Activated CD8-positive, alpha-beta memory T cell treated with anti-CD3 and anti-CD28 coated beads, Interleukin-2, amount 50 U/mL, for 24 hours (primary cell): ENCODE results near the gene AIMP1.
"Not testable (repeated sequence)": the region's sequence is repeated elsewhere in the genome, so short reads cannot be mapped to it uniquely, and the experiment has no call there.

Experiments
- DNase-seq: peaks from one replicate; pipeline ENCODE4 v3.0.0-alpha.2; 2020; ENCODE audit errors: extremely low read depth

The AIMP1 gene

DNA sequence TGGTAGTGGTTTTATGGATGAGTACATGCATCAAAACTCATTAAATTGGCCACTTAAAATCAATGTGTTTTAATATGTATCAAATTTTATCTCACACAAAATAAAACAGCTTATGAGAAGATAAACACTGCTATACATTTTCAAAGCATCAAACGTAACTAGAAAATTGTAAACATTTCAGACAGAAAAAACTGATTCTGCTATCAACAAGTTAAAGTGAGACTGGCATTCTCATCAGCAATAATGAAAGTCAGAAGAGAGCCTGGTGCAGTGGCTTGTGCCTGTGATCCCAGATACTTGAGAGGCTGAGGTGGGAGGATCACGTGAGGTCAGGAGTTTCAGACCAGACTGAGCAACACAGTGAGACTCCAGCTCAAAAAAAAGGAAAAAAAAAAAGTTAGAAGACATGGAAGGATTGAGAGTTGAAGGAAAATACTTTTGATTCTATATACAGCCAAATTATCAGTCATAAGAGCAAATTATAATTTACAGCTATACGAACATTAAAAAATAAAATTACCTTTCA lies 3.3 kb upstream of the AIMP1 start:
- DNase-seq: no peak

- DNase-seq: no peak
Observed at GRCh38 chr4:106314960-106315359, 1.4 kb upstream of the AIMP1 start.

- DNase-seq: peak; percentile 13
Observed at GRCh38 chr4:106315476-106315967, 828 bp upstream of the AIMP1 start.

GRCh38 chr4:106316773-106317409 lies 541 bp downstream of the AIMP1 start:
- no peak for DNase-seq

DNA sequence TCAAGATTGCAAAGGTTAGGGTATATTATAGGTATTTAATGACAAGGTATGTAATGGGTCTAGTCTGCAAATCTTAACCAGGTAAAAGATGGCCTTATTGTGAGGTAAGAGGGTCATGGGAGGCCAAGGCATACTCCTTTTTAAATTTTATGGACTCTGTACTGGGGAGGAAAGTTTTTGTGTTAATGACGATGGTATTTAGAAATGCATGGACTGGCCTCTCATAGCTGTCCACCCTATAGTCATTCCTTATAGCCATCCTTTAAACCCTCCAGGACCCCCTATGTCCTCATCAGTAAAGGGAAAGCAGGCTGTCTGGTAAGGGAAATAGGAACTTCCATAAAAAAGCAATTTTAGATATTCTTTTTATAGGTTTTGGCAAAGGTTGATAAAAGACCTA lies 1.5 kb downstream of the AIMP1 start:
- DNase-seq: no peak

DNA sequence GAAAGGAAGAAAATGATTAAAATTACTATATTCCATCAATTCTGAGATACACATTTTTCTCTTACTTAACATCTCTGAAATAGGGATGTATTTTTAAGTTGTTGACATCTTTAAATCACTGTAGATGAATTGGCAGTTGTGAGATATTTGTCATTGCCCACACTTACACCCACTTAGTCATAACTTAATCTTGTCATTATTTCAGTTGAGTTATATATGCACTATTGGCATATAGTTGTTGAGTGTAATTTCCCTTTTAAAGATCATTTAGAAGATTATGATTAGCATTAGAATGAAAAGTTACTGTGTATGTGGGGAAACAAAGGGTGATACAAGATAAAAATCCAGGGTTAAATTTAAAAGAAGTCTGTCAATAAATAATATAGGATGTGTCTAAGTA lies 2.2 kb downstream of the AIMP1 start:
- no peak for DNase-seq

- DNase-seq: no peak
Observed at GRCh38 chr4:106320235-106320634, 3.9 kb downstream of the AIMP1 start.

DNA sequence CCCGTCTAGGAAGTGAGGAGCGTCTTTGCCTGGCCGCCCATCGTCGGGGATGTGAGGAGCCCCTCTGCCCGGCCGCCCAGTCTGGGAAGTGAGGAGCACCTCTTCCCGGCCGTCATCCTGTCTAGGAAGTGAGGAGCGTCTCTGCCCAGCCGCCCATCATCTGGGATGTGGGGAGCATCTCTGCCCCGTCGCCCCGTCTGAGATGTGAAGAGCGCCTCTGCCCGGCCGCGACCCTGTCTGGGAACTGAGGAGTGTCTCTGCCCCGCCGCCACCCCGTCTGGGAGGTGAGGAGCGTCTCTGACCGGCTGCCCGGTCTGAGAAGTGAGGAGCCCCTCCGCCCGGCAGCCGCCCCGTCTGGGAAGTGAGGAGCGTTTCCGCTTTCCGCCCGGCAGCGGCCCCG lies 4.8 kb downstream of the AIMP1 start:
- DNase-seq: not testable (repeated sequence)

DNA sequence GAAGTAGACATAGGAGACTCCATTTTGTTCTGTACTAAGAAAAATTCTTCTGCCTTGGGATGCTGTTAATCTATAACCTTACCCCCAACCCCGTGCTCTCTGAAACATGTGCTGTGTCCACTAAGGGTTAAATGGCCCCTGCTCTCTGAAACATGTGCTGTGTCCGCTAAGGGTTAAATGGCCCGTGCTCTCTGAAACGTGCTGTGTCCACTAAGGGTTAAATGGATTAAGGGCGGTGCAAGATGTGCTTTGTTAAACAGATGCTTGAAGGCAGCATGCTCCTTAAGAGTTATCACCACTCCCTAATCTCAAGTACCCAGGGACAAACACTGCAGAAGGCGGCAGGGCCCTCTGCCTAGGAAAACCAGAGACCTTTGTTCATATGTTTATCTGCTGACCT lies 5.5 kb downstream of the AIMP1 start:
- DNase-seq: not testable (repeated sequence)

DNA sequence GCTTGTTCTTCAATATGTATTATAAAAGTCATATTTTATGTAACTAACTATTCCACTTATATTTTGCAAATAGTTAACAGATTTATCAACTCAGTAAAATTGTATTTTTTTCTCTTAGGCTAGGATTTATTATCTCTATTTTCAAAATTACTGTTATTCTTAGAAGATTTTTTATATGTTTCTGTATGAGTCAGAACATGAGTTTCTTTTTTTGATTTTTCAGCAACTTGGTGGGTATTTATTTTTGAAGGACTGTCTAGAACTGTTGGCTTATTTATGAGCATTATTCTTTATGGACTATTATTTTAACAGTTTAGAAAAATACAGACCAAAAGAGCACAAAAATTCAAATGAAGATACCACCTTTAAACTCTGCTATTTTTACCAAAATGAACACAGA lies 6.8 kb downstream of the AIMP1 start:
- DNase-seq: no peak

DNA sequence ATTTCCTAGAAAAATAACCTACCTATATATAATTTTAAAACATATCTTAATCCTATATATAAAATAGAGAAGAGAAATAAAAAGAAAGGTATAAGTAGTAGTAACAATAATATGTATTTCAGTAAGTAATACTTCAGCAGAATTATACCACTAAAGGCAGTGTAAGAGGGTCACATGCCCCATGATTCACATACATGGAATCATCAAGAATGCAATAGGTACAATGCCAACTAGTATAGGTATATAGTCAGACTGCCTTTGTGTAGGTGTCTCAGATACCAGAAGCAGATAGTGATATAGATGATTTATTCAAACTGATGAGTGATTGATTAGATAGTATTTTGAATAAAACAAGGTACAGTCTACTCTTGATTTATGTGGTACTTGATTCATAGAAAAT lies 9.4 kb downstream of the AIMP1 start:
- DNase-seq: no peak

DNA sequence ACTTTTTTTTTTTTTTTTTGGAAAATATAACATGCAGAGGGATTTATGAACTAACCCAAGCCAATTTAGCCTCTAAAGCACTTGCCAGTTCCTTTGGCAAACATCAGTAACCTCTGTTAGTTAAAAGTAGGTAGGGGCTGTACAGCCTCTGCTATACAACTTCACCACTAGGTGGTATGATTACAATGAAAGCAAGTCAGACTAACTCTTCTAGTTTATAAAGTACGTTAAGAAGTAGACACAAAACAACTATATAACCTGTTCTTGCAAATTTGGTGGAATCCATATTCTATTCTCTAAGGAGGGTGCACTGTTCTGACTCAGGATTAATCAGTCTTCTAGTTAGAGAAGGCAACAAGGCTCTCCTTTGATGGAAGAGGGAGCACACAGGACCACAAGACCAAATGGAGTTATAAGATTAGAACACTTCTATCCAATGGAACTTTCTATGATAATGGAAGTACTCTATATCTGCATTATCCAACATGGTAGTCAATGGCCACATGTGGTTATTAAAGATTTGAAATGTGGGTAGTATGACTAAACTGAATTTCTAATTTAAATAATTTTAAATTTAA lies 12.8 kb downstream of the AIMP1 start:
- DNase-seq: no peak

- DNase-seq: no peak
Observed at GRCh38 chr4:106333186-106333585, 16.8 kb downstream of the AIMP1 start.

GRCh38 chr4:106334741-106335470 lies 18.6 kb downstream of the AIMP1 start:
- no peak for DNase-seq

GRCh38 chr4:106336618-106337017 lies 20.3 kb downstream of the AIMP1 start:
- no peak for DNase-seq

DNA sequence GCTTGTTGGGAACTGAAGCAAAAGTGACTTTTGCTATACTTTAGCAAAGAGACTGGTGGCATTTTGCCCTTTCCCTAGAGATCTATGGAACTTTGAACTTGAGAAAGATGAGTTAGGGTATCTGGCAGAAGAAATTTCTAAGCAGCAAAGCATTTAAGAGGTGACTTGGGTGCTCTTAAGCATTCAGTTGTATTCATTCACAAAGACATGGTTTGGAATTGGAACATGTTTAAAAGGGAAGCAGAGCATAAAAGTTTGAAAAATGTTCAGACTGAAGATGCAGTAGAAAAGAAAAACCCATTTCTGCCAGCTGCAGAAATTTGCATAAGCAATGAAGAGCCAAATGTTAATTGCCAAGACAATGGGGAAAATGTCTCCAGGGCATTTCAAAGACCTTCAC lies 21.6 kb downstream of the AIMP1 start:
- no peak for DNase-seq

GRCh38 chr4:106338671-106339070 lies 22.3 kb downstream of the AIMP1 start:
- no peak for DNase-seq

DNA sequence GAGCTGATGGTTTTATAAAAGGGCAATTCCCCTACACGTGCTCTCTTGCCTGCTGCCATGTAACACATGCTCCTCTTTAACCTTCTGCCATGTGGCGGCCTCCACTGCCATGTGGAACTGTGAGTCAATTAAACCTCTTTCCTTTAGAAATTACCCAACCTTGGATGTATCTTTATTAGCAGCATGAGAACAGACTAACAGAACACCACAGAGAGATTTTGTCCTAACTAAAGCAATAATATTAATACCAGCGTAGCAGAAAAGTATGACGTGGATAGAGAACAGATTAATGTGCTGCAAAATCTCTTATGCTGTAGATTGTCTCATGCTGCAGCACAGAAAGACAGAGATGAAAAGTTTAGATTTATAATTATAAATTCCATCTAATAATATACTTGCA lies 23.1 kb downstream of the AIMP1 start:
- DNase-seq: no peak

DNA sequence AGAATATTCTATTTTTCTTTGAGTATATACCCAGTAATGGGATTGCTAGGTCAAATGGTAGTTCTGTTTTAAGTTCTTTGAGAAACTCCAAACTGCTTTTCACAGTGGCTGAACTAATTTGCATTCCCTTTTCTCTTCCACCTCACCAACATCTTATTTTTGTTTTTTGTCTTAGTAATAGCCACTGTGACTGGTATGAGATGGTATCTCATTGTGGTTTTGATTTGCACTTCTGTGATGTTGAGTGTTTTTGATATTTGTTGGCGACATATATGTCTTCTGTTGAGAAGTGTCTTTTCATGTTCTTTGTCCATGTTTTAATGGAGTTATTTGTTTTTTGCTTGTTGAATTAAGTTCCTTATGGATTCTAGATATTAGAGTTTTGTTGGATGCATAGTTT lies 24.4 kb downstream of the AIMP1 start:
- no peak for DNase-seq

DNA sequence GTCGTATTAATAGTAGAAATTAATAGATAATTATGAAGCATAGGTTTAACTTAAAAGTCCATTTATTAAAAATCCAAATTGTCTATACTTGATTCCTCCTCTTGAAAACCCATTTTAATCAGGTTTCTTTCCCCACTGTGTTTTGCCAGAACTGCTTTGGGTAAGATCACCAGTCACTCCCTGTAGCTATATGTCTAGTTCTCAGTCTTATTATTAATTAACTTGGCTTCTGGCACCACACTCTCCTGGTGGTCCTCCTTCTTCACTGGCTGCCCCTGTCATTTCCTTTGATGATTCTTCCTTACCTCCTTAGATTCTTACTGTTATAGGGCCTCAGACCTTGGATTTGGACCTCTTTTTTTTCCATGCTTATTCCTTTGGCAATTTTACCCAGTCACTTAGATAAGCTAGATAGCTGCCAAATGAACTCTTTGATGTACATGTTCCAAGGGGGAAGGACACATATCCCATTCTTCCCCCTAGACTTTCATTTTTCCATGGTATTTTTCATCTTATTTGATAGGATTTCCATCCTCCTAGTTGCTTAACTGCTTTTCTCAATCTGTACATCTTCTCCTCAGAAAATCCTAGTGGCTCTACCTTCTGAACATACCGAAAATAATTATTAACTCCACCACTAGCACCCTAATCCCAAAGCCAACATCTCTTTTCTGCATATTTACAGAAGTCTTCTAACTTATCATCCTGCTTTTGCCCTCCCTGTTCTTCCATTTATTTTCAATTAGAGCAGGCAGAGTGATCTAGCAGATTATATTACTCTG lies 27.7 kb downstream of the AIMP1 start:
- no peak for DNase-seq

DNA sequence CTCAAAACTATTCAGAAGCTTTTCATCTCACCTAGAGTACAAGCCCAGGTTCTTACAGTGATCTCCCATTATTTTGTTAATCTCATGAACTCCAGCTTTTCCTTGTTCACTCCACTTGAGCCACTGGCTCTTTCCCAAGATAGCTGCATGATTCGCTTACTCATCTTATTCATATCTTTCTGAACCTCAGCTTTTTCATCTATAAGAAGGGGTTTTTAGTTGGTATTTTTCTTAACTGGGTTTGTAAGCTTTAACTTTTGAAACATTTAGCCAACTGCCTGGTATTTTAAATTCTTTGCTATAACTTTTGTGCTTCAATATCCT lies 28.3 kb downstream of the AIMP1 start:
- DNase-seq: no peak

DNA sequence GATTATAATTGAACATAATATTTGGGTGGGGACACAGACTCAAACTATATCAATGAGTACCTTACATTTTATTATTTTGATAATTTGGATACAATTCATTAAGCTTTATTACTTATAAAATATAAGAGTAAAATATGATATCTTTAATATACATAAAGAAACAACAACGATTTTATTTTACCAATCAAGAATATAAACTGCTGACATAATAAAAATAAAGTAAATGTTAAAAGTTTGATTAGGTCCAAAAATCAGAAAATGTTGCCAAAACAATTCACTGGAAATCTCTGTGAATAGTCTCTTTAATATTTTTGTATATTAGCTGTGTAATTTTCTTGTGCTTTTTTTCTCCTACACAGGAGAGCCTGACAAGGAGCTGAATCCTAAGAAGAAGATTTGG lies 30.8 kb downstream of the AIMP1 start:
- no peak for DNase-seq
